GM23338 (cell line): ENCODE data around the gene PTH2.

Source experiments
- CREB1 ChIP-seq: fragments of 250-450 bp; sonication (Bioruptor Pico); IDR thresholded peaks from 2 replicates; pipeline ENCODE4 v1.5.0; 2020; ENCODE audit warnings: low read depth, mild to moderate bottlenecking, moderate library complexity
- EZH2 ChIP-seq: fragments of 200-600 bp; sonication (generic); IDR thresholded peaks from one replicate; pipeline ENCODE4 v1.8.0; 2017; ENCODE audit warnings: antibody characterized with exemption, mild to moderate bottlenecking, low read depth; ENCODE audit not compliant: unreplicated experiment
- EZH2phosphoT487 ChIP-seq: fragments of 200-600 bp; sonication (generic); IDR thresholded peaks from one replicate; pipeline ENCODE4 v1.8.1; 2018; ENCODE audit warnings: antibody characterized with exemption; ENCODE audit not compliant: unreplicated experiment
- JUNB ChIP-seq: IDR thresholded peaks from one replicate; pipeline ENCODE4 v1.6.1; 2016; ENCODE audit warnings: antibody characterized with exemption; ENCODE audit not compliant: unreplicated experiment
- NANOG ChIP-seq: IDR thresholded peaks from 2 replicates; pipeline ENCODE4 v1.6.1; 2016; ENCODE audit warnings: antibody characterized with exemption, borderline replicate concordance
- POLR2AphosphoS5 ChIP-seq: IDR thresholded peaks from 2 replicates; pipeline ENCODE4 v1.6.1; 2016; ENCODE audit warnings: antibody characterized with exemption, low read depth
- STAT1 ChIP-seq: IDR thresholded peaks from one replicate; pipeline ENCODE4 v1.6.1; 2016; ENCODE audit warnings: antibody characterized with exemption; ENCODE audit not compliant: unreplicated experiment
- ZNF114 ChIP-seq: fragments of 250-450 bp; sonication (Bioruptor Pico); IDR thresholded peaks from 2 replicates; pipeline ENCODE4 v1.5.0; 2020; ENCODE audit warnings: mild to moderate bottlenecking, moderate library complexity
- ZNF331 ChIP-seq: fragments of 250-450 bp; sonication (Bioruptor Pico); IDR thresholded peaks from 2 replicates; pipeline ENCODE4 v1.5.0; 2020; ENCODE audit warnings: low read depth, mild to moderate bottlenecking, moderate library complexity
- TF ChIP-seq, protein P1 (sequence below), 2 experiments: fragments of 200-600 bp in 1 of 2; sonication (generic) in 1 of 2; conservative IDR thresholded peaks; 2 replicates each; pipeline versions ENCODE4 v1.5.1 to v1.6.1; 2016 to 2017; ENCODE audit warnings: antibody characterized with exemption in 2 of 2, low read depth in 2 of 2, mild to moderate bottlenecking in 2 of 2, moderate library complexity in 1 of 2
- TF ChIP-seq, protein P2 (sequence below): IDR thresholded peaks from one replicate; pipeline ENCODE4 v1.6.1; 2018; ENCODE audit warnings: antibody characterized with exemption; ENCODE audit not compliant: unreplicated experiment
- TF ChIP-seq, protein P3 (sequence below): fragments of 250-450 bp; sonication (Bioruptor Pico); IDR thresholded peaks from 2 replicates; pipeline ENCODE4 v1.5.0; 2020; ENCODE audit warnings: mild to moderate bottlenecking, moderate library complexity
- TF ChIP-seq, protein P4 (sequence below): IDR thresholded peaks from 2 replicates; pipeline ENCODE4 v1.6.1; 2016; ENCODE audit warnings: antibody characterized with exemption

DNA sequence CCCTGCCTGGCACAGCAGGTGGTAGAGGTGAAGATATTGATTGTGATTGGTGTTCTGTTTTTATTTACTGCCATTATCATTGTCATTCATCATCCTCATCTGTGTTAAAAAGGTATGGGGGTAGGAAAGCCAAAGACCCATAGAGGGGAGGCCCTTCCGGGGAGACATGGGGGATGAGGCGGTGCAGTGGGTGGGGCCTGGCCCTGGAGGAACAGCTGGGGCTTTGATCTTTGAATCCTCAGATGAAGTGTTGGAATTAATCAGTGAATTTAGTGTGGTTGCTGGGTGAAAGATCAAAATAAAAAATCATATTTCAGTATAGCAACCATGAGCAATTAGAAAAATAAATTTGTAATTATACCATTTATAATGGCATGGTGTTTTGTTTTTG lies 7.4 kb downstream of the PTH2 start:
- no peak for TF ChIP-seq EZH2
- TF ChIP-seq, protein P1, sequence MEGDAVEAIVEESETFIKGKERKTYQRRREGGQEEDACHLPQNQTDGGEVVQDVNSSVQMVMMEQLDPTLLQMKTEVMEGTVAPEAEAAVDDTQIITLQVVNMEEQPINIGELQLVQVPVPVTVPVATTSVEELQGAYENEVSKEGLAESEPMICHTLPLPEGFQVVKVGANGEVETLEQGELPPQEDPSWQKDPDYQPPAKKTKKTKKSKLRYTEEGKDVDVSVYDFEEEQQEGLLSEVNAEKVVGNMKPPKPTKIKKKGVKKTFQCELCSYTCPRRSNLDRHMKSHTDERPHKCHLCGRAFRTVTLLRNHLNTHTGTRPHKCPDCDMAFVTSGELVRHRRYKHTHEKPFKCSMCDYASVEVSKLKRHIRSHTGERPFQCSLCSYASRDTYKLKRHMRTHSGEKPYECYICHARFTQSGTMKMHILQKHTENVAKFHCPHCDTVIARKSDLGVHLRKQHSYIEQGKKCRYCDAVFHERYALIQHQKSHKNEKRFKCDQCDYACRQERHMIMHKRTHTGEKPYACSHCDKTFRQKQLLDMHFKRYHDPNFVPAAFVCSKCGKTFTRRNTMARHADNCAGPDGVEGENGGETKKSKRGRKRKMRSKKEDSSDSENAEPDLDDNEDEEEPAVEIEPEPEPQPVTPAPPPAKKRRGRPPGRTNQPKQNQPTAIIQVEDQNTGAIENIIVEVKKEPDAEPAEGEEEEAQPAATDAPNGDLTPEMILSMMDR (conservative IDR thresholded peaks at IDR 0.05; ENCODE audit: low read depth in 2 of 2), result no peak
- TF ChIP-seq POLR2AphosphoS5, result no peak
- no peak for TF ChIP-seq CREB1 (CRISPR knock-in tag)
- no peak for TF ChIP-seq ZNF114
- TF ChIP-seq, protein P2, sequence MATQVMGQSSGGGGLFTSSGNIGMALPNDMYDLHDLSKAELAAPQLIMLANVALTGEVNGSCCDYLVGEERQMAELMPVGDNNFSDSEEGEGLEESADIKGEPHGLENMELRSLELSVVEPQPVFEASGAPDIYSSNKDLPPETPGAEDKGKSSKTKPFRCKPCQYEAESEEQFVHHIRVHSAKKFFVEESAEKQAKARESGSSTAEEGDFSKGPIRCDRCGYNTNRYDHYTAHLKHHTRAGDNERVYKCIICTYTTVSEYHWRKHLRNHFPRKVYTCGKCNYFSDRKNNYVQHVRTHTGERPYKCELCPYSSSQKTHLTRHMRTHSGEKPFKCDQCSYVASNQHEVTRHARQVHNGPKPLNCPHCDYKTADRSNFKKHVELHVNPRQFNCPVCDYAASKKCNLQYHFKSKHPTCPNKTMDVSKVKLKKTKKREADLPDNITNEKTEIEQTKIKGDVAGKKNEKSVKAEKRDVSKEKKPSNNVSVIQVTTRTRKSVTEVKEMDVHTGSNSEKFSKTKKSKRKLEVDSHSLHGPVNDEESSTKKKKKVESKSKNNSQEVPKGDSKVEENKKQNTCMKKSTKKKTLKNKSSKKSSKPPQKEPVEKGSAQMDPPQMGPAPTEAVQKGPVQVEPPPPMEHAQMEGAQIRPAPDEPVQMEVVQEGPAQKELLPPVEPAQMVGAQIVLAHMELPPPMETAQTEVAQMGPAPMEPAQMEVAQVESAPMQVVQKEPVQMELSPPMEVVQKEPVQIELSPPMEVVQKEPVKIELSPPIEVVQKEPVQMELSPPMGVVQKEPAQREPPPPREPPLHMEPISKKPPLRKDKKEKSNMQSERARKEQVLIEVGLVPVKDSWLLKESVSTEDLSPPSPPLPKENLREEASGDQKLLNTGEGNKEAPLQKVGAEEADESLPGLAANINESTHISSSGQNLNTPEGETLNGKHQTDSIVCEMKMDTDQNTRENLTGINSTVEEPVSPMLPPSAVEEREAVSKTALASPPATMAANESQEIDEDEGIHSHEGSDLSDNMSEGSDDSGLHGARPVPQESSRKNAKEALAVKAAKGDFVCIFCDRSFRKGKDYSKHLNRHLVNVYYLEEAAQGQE, result no peak
- TF ChIP-seq STAT1, result no peak
- TF ChIP-seq, protein P3, sequence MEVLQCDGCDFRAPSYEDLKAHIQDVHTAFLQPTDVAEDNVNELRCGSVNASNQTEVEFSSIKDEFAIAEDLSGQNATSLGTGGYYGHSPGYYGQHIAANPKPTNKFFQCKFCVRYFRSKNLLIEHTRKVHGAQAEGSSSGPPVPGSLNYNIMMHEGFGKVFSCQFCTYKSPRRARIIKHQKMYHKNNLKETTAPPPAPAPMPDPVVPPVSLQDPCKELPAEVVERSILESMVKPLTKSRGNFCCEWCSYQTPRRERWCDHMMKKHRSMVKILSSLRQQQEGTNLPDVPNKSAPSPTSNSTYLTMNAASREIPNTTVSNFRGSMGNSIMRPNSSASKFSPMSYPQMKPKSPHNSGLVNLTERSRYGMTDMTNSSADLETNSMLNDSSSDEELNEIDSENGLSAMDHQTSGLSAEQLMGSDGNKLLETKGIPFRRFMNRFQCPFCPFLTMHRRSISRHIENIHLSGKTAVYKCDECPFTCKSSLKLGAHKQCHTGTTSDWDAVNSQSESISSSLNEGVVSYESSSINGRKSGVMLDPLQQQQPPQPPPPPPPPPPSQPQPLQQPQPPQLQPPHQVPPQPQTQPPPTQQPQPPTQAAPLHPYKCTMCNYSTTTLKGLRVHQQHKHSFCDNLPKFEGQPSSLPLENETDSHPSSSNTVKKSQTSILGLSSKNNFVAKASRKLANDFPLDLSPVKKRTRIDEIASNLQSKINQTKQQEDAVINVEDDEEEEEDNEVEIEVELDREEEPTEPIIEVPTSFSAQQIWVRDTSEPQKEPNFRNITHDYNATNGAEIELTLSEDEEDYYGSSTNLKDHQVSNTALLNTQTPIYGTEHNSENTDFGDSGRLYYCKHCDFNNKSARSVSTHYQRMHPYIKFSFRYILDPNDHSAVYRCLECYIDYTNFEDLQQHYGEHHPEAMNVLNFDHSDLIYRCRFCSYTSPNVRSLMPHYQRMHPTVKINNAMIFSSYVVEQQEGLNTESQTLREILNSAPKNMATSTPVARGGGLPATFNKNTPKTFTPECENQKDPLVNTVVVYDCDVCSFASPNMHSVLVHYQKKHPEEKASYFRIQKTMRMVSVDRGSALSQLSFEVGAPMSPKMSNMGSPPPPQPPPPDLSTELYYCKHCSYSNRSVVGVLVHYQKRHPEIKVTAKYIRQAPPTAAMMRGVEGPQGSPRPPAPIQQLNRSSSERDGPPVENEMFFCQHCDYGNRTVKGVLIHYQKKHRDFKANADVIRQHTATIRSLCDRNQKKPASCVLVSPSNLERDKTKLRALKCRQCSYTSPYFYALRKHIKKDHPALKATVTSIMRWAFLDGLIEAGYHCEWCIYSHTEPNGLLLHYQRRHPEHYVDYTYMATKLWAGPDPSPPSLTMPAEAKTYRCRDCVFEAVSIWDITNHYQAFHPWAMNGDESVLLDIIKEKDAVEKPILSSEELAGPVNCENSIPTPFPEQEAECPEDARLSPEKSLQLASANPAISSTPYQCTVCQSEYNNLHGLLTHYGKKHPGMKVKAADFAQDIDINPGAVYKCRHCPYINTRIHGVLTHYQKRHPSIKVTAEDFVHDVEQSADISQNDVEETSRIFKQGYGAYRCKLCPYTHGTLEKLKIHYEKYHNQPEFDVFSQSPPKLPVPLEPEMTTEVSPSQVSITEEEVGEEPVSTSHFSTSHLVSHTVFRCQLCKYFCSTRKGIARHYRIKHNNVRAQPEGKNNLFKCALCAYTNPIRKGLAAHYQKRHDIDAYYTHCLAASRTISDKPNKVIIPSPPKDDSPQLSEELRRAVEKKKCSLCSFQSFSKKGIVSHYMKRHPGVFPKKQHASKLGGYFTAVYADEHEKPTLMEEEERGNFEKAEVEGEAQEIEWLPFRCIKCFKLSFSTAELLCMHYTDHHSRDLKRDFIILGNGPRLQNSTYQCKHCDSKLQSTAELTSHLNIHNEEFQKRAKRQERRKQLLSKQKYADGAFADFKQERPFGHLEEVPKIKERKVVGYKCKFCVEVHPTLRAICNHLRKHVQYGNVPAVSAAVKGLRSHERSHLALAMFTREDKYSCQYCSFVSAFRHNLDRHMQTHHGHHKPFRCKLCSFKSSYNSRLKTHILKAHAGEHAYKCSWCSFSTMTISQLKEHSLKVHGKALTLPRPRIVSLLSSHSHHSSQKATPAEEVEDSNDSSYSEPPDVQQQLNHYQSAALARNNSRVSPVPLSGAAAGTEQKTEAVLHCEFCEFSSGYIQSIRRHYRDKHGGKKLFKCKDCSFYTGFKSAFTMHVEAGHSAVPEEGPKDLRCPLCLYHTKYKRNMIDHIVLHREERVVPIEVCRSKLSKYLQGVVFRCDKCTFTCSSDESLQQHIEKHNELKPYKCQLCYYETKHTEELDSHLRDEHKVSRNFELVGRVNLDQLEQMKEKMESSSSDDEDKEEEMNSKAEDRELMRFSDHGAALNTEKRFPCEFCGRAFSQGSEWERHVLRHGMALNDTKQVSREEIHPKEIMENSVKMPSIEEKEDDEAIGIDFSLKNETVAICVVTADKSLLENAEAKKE (CRISPR knock-in tag), result no peak
- TF ChIP-seq EZH2phosphoT487, result no peak
- no peak for TF ChIP-seq JUNB
- TF ChIP-seq, protein P4, sequence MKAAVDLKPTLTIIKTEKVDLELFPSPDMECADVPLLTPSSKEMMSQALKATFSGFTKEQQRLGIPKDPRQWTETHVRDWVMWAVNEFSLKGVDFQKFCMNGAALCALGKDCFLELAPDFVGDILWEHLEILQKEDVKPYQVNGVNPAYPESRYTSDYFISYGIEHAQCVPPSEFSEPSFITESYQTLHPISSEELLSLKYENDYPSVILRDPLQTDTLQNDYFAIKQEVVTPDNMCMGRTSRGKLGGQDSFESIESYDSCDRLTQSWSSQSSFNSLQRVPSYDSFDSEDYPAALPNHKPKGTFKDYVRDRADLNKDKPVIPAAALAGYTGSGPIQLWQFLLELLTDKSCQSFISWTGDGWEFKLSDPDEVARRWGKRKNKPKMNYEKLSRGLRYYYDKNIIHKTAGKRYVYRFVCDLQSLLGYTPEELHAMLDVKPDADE, result no peak
- no peak for TF ChIP-seq ZNF331 (CRISPR knock-in tag)
- no peak for TF ChIP-seq NANOG
